GM23338 (cell line): ENCODE measurements around the gene SLC25A41. TPM values are rescaled to one million over a fixed set of nuclear protein-coding genes. Genes with fewer than 3 reads are reported as not detected.
A peak's percentile ranks its signal among the peaks of the same experiment; 100 is the strongest.

ENCODE experiments used
- ATAC-seq: fragments of 200-7000 bp; cut with Tn5 transposase; 3 replicates; pipeline ENCODE4 v1.9.1; 2020
- DNase-seq: peaks from one replicate; pipeline ENCODE4 v3.0.0-alpha.2; 2015; ENCODE audit warnings: low spot score
- H2AFZ ChIP-seq: fragments of 200-600 bp; sonication (generic); 2 replicates; pipeline ENCODE4 v1.8.0; 2016; ENCODE audit warnings: antibody characterized with exemption, mild to moderate bottlenecking, moderate library complexity
- H3F3A ChIP-seq: fragments of 200-600 bp; sonication (generic); replicated peaks from 2 replicates; pipeline ENCODE4 v1.8.0; 2017; ENCODE audit warnings: antibody characterized with exemption, mixed run types, low read depth
- H3K27ac ChIP-seq: fragments of 200-600 bp; sonication (generic); 2 replicates; pipeline ENCODE4 v1.6.1; 2016; ENCODE audit warnings: low read depth
- H3K27me3 ChIP-seq: fragments of 200-600 bp; sonication (generic); 2 replicates; pipeline ENCODE4 v1.8.0; 2016; ENCODE audit warnings: mild to moderate bottlenecking, mixed run types, moderate library complexity; ENCODE audit not compliant: insufficient read depth
- H3K36me3 ChIP-seq: fragments of 200-600 bp; sonication (generic); 2 replicates; pipeline ENCODE4 v1.8.0; 2016; ENCODE audit warnings: mild to moderate bottlenecking; ENCODE audit not compliant: insufficient read depth
- H3K4me1 ChIP-seq: fragments of 200-600 bp; sonication (generic); 2 replicates; pipeline ENCODE4 v1.8.0; 2016; ENCODE audit warnings: mild to moderate bottlenecking, moderate library complexity; ENCODE audit not compliant: insufficient read depth
- H3K4me2 ChIP-seq: fragments of 200-600 bp; sonication (generic); 2 replicates; pipeline ENCODE4 v1.7.1; 2017; ENCODE audit warnings: mixed run types
- H3K4me3 ChIP-seq: fragments of 200-600 bp; sonication (generic); 2 replicates; pipeline ENCODE4 v1.6.1; 2016; ENCODE audit warnings: mixed run types
- H3K79me2 ChIP-seq: fragments of 200-600 bp; sonication (generic); replicated peaks from 2 replicates; pipeline ENCODE4 v1.8.0; 2017; ENCODE audit warnings: mild to moderate bottlenecking; ENCODE audit not compliant: insufficient read depth
- H3K9me2 ChIP-seq: fragments of 200-600 bp; sonication (generic); 2 replicates; pipeline ENCODE4 v1.8.0; 2017; ENCODE audit not compliant: insufficient read depth
- H4K20me1 ChIP-seq: fragments of 200-600 bp; sonication (generic); replicated peaks from 2 replicates; pipeline ENCODE4 v1.8.0; 2017; ENCODE audit warnings: mild to moderate bottlenecking; ENCODE audit not compliant: insufficient read depth
- H3K27ac Mint-ChIP-seq: 2 replicates; pipeline ENCODE4 v1.8.0; 2020; ENCODE audit warnings: inconsistent platforms, mild to moderate bottlenecking, moderate library complexity, mixed read lengths
- H3K27me3 Mint-ChIP-seq: 3 replicates; pipeline ENCODE4 v1.8.0; 2022; ENCODE audit warnings: low read depth, mild to moderate bottlenecking, moderate library complexity, mixed read lengths, inconsistent platforms; ENCODE audit not compliant: insufficient read depth, poor library complexity
- H3K36me3 Mint-ChIP-seq: 3 replicates; pipeline ENCODE4 v1.8.0; 2021; ENCODE audit warnings: low read depth, mild to moderate bottlenecking, inconsistent platforms, moderate library complexity, mixed read lengths
- H3K4me1 Mint-ChIP-seq: 3 replicates; pipeline ENCODE4 v1.8.0; 2020; ENCODE audit warnings: mild to moderate bottlenecking, inconsistent platforms, mixed read lengths
- H3K4me3 Mint-ChIP-seq: 3 replicates; pipeline ENCODE4 v1.8.0; 2021; ENCODE audit warnings: moderate library complexity, mild to moderate bottlenecking, inconsistent platforms, mixed read lengths
- H3K9me3 Mint-ChIP-seq: 3 replicates; pipeline ENCODE4 v1.8.0; 2020; ENCODE audit warnings: moderate library complexity, mild to moderate bottlenecking, inconsistent platforms, mixed read lengths
- CTCF ChIP-seq, 2 experiments: fragments of 200-600 bp in 1 of 2; sonication (generic) in 1 of 2; conservative IDR thresholded peaks; 2 replicates each; pipeline versions ENCODE4 v1.5.1 to v1.6.1; 2016 to 2017; ENCODE audit warnings: antibody characterized with exemption in 2 of 2, low read depth in 2 of 2, mild to moderate bottlenecking in 2 of 2, moderate library complexity in 1 of 2
- ETS1 ChIP-seq: IDR thresholded peaks from 2 replicates; pipeline ENCODE4 v1.6.1; 2016; ENCODE audit warnings: antibody characterized with exemption
- EZH2 ChIP-seq: fragments of 200-600 bp; sonication (generic); IDR thresholded peaks from one replicate; pipeline ENCODE4 v1.8.0; 2017; ENCODE audit warnings: antibody characterized with exemption, mild to moderate bottlenecking, low read depth; ENCODE audit not compliant: unreplicated experiment
- EZH2phosphoT487 ChIP-seq: fragments of 200-600 bp; sonication (generic); IDR thresholded peaks from one replicate; pipeline ENCODE4 v1.8.1; 2018; ENCODE audit warnings: antibody characterized with exemption; ENCODE audit not compliant: unreplicated experiment
- JUNB ChIP-seq: IDR thresholded peaks from one replicate; pipeline ENCODE4 v1.6.1; 2016; ENCODE audit warnings: antibody characterized with exemption; ENCODE audit not compliant: unreplicated experiment
- NANOG ChIP-seq: IDR thresholded peaks from 2 replicates; pipeline ENCODE4 v1.6.1; 2016; ENCODE audit warnings: antibody characterized with exemption, borderline replicate concordance
- STAT1 ChIP-seq: IDR thresholded peaks from one replicate; pipeline ENCODE4 v1.6.1; 2016; ENCODE audit warnings: antibody characterized with exemption; ENCODE audit not compliant: unreplicated experiment
- ZNF331 ChIP-seq: fragments of 250-450 bp; sonication (Bioruptor Pico); IDR thresholded peaks from 2 replicates; pipeline ENCODE4 v1.5.0; 2020; ENCODE audit warnings: low read depth, mild to moderate bottlenecking, moderate library complexity
- ZNF462 ChIP-seq: fragments of 250-450 bp; sonication (Bioruptor Pico); IDR thresholded peaks from 2 replicates; pipeline ENCODE4 v1.5.0; 2020; ENCODE audit warnings: mild to moderate bottlenecking, moderate library complexity
- polyA plus RNA-seq: library from polyadenylated mRNA; unstranded; fragments of >200 nt; fragmentation: Nextera tagmentation; extraction: Ambion mirVana; gene quantifications from 2 replicates; pipeline ENCODE4 v1.2.1, GENCODE V29; 2016
- total RNA-seq: library from RNA; depleted of rRNA; stranded (reverse); fragments of >200 nt; shearing (Covaris generic); gene quantifications from 2 replicates; pipeline ENCODE4 v1.2.3, GENCODE V29; 2014

Gene SLC25A41
- total and polyA plus RNA-seq, 2 experiments from 2014 or later = 0.24 to 0.35 TPM

GRCh38 chr19:6413721-6414643 is 19.6 kb downstream of the SLC25A41 start:
- H2AFZ ChIP-seq = no peak overlapping the region
- Mint-ChIP-seq H3K27me3 (peaks cover 10% of the 10 kb centered on the region), H3K4me3 (no peak overlapping the region), H3K27ac (no peak overlapping the region; the same call in 1 of the 2 replicates), H3K9me3 (no peaks in the 10 kb centered on the region; the same call in 2 of the 3 replicates), H3K36me3 (peaks cover 59% of the 10 kb centered on the region), H3K4me1 (peaks cover 21% of the 10 kb centered on the region)
- peak overlapping the region; percentile 94 for H3K27ac ChIP-seq
- H4K20me1 ChIP-seq = peaks cover 9% of the 10 kb centered on the region; the same call in 1 of the 2 replicates
- ATAC-seq (peak; percentile 28), DNase-seq (peak; percentile 73)
- TF ChIP-seq NANOG (no peak), CTCF (conservative IDR thresholded peaks at IDR 0.05; ENCODE audit: low read depth in 2 of 2) (peak in 1 of 2 experiments; percentile 33; a peak in 1 of 4 replicates)
- H3K4me3 ChIP-seq = no peak overlapping the region
- H3K27me3 ChIP-seq = no peaks in the 10 kb centered on the region
- H3K36me3 ChIP-seq = peaks cover 16% of the 10 kb centered on the region; the same call in 1 of the 2 replicates
- H3F3A ChIP-seq = peaks cover 24% of the 10 kb centered on the region
- H3K9me2 ChIP-seq = no peaks in the 10 kb centered on the region
- no peak overlapping the region for H3K4me2 ChIP-seq
- peaks cover 9% of the 10 kb centered on the region; the same call in 1 of the 2 replicates for H3K79me2 ChIP-seq
- peaks cover 10% of the 10 kb centered on the region for H3K4me1 ChIP-seq

- Histone ChIP-seq H3K9me2 (no peaks in the 10 kb centered on the region), H3K4me3 (no peak overlapping the region), H2AFZ (no peak overlapping the region), H3K79me2 (0 out of 2 replicates have a peak, but pooled peaks cover 7% of the 10 kb centered on the region), H3K36me3 (peaks cover 10% of the 10 kb centered on the region; the same call in 1 of the 2 replicates), H3K4me2 (peak overlapping the region; percentile 62; the same call in 1 of the 2 replicates), H3K27me3 (no peaks in the 10 kb centered on the region), H3F3A (peaks cover 24% of the 10 kb centered on the region), H4K20me1 (0 out of 2 replicates have a peak, but pooled peaks cover 8% of the 10 kb centered on the region), H3K4me1 (peaks cover 10% of the 10 kb centered on the region), H3K27ac (peak overlapping the region; percentile 94)
- Mint-ChIP-seq H3K4me1 (peaks cover 21% of the 10 kb centered on the region), H3K4me3 (no peak overlapping the region), H3K9me3 (no peaks in the 10 kb centered on the region; the same call in 2 of the 3 replicates), H3K36me3 (peaks cover 52% of the 10 kb centered on the region), H3K27ac (no peak overlapping the region), H3K27me3 (peaks cover 10% of the 10 kb centered on the region)
- ATAC-seq (no peak), DNase-seq (peak; percentile 29)
- no peak for TF ChIP-seq STAT1
- TF ChIP-seq EZH2 = no peak
- no peak for TF ChIP-seq JUNB
- TF ChIP-seq ZNF331 (CRISPR knock-in tag) = no peak
- TF ChIP-seq ZNF462 (CRISPR knock-in tag) = no peak
- no peak for TF ChIP-seq EZH2phosphoT487
- TF ChIP-seq ETS1 = no peak
Measured at GRCh38 chr19:6413291-6413690, 20.3 kb downstream of the SLC25A41 start.
